Type B pancreatic cell (in vitro differentiated cells): Measurements from ENCODE around the gene VEPH1. TPM values are rescaled to one million over a fixed set of nuclear protein-coding genes. Genes with fewer than 3 reads are reported as not detected.

Experiments
- DNase-seq: peaks from one replicate; pipeline ENCODE4 v3.0.0; 2021; ENCODE audit warnings: mixed read lengths; ENCODE audit not compliant: unreplicated experiment; ENCODE audit errors: extremely low spot score
- H3K27ac Mint-ChIP-seq: 2 replicates; pipeline ENCODE4 v1.8.0; 2021; ENCODE audit warnings: mild to moderate bottlenecking, mixed read lengths
- H3K27me3 Mint-ChIP-seq: 2 replicates; pipeline ENCODE4 v1.8.0; 2021; ENCODE audit warnings: mixed read lengths
- H3K36me3 Mint-ChIP-seq: 2 replicates; pipeline ENCODE4 v1.8.0; 2021; ENCODE audit warnings: mixed read lengths
- H3K4me1 Mint-ChIP-seq: one replicate; pipeline ENCODE4 v1.8.0; 2021; ENCODE audit warnings: mixed read lengths; ENCODE audit not compliant: unreplicated experiment
- H3K4me3 Mint-ChIP-seq: 2 replicates; pipeline ENCODE4 v1.8.0; 2021; ENCODE audit warnings: mild to moderate bottlenecking, mixed read lengths
- H3K9me3 Mint-ChIP-seq: 2 replicates; pipeline ENCODE4 v1.8.0; 2021; ENCODE audit warnings: mixed read lengths
- total RNA-seq: library from RNA; stranded (reverse); gene quantifications from 2 replicates; pipeline ENCODE4 v1.2.1, GENCODE V29; 2021; ENCODE audit warnings: low replicate concordance
- TF ChIP-seq, protein P1 (sequence below): fragments of 200-600 bp; sonication (generic); conservative IDR thresholded peaks from 2 replicates; pipeline ENCODE4 v1.5.0; 2021; ENCODE audit warnings: antibody characterized with exemption, mild to moderate bottlenecking

Gene VEPH1
- total RNA-seq, 1 donor from 2014 or later, result 5.9 TPM

DNA sequence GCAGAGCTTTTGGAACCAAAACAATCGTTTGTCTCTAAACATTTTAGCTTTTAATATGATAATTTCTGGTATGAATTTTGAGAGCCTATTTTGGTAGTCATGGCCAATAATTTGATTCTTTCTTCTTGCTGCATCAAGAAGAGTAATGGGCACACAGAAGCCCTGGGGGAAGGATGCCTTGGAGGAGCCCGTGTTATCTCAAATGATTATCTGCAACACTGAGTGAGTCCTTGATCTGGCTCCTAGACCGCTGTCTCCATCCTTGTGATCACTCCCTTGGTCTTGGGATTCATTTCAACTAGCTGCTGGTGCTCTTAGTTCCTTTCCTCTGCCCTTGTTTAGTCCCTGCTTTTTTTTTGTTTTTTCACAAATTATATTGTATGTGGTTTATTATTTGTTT is 265.3 kb downstream of the VEPH1 start:
- H3K27ac Mint-ChIP-seq, result no peak overlapping the region
- peaks cover 3% of the 10 kb centered on the region for H3K4me1 Mint-ChIP-seq
- no peaks in the 10 kb centered on the region for H3K36me3 Mint-ChIP-seq
- H3K9me3 Mint-ChIP-seq, result no peaks in the 10 kb centered on the region
- H3K27me3 Mint-ChIP-seq, result peaks cover 2% of the 10 kb centered on the region
- no peak overlapping the region for H3K4me3 Mint-ChIP-seq
- TF ChIP-seq, protein P1, sequence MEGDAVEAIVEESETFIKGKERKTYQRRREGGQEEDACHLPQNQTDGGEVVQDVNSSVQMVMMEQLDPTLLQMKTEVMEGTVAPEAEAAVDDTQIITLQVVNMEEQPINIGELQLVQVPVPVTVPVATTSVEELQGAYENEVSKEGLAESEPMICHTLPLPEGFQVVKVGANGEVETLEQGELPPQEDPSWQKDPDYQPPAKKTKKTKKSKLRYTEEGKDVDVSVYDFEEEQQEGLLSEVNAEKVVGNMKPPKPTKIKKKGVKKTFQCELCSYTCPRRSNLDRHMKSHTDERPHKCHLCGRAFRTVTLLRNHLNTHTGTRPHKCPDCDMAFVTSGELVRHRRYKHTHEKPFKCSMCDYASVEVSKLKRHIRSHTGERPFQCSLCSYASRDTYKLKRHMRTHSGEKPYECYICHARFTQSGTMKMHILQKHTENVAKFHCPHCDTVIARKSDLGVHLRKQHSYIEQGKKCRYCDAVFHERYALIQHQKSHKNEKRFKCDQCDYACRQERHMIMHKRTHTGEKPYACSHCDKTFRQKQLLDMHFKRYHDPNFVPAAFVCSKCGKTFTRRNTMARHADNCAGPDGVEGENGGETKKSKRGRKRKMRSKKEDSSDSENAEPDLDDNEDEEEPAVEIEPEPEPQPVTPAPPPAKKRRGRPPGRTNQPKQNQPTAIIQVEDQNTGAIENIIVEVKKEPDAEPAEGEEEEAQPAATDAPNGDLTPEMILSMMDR, result no peak
- no peak for DNase-seq

DNA sequence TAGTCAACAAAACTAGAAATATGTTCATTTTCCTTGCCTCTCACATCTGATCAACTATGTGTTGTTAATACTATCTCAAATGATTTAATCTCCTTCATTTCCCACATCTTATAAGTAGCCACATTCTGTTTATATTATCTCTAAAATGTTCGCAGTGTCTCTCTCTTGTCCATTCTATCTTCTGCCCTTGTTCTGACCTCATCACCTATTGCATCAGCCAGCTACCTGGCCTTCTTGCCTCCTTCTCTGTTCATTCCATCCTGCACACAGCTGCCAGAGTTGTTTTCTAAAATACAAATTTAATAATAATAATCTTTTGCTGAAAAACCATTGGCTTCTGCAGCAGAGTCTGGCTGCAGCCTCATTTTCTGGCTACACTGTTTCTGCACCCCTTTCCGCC is 267.9 kb downstream of the VEPH1 start:
- Mint-ChIP-seq H3K36me3 (no peaks in the 10 kb centered on the region), H3K4me1 (peaks cover 3% of the 10 kb centered on the region), H3K27ac (no peak overlapping the region), H3K27me3 (peaks cover 2% of the 10 kb centered on the region), H3K4me3 (no peak overlapping the region), H3K9me3 (no peaks in the 10 kb centered on the region)
- no peak for DNase-seq
- TF ChIP-seq, protein P1, result no peak

DNA sequence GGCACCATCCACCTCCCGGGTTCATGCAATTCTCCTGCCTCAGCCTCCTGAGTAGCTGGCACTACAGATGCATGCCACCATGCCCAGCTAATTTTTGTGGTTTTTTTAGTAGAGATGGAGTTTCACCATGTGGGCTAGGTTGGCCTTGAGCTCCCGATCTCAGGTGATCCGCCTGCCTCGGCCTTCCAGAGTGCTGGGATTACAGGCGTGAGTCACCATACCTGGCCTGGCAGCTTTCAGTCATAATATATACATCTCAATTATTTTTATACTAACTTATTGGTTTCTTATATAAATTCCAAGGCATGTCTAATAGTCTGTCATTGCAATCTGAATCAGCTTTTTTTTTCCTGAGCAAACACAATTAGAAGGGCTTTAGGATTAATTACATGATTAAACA is 269.3 kb downstream of the VEPH1 start:
- TF ChIP-seq, protein P1, result no peak
- H3K9me3 Mint-ChIP-seq, result no peaks in the 10 kb centered on the region
- DNase-seq, result no peak
- H3K27ac Mint-ChIP-seq, result no peak overlapping the region
- no peaks in the 10 kb centered on the region for H3K4me1 Mint-ChIP-seq
- H3K36me3 Mint-ChIP-seq, result no peaks in the 10 kb centered on the region
- no peaks in the 10 kb centered on the region for H3K27me3 Mint-ChIP-seq
- no peak overlapping the region for H3K4me3 Mint-ChIP-seq

DNA sequence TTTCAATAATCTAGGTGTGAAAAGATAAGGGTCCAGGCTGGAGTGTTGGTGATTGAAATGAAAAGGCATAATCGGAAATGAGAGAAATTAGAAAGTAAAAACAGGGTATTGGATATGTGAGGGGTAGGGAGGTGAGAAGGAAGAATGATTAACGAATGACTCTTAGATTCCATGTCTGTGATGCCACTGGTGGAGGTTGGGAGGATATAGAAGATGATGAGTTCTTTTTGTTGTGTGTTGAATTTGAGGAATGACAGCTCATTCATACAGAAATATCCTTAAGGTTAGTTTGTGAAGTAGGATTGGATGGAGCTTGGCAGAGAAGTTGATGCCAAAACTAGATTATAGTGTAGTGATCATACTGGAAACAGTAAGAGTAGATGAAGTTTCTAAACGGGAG is 271.1 kb downstream of the VEPH1 start:
- no peak for DNase-seq
- H3K27me3 Mint-ChIP-seq, result no peaks in the 10 kb centered on the region
- no peak overlapping the region for H3K27ac Mint-ChIP-seq
- TF ChIP-seq, protein P1, result no peak
- no peak overlapping the region for H3K4me3 Mint-ChIP-seq
- no peaks in the 10 kb centered on the region for H3K36me3 Mint-ChIP-seq
- H3K4me1 Mint-ChIP-seq, result no peaks in the 10 kb centered on the region
- no peaks in the 10 kb centered on the region for H3K9me3 Mint-ChIP-seq

DNA sequence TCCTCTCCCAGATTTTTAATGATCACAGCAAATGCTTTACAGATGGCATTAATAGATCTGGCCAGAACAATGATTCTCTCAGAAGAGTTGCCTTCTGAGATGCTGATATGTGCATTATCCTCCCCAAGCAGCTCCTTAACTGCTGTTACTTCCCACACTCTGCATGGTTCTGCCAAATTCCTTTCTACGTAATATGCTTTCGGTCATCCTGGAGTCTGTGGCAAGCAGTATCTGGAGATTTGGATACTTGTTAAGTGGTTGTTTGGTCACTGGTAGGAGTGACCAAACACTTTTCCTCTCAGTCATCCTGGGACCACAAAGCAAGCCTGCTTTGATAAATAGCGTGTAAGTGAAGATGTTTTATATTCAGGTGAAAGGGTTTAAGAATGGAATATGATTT is 272.1 kb downstream of the VEPH1 start:
- Mint-ChIP-seq H3K9me3 (no peaks in the 10 kb centered on the region), H3K36me3 (no peaks in the 10 kb centered on the region), H3K27ac (no peak overlapping the region), H3K27me3 (no peaks in the 10 kb centered on the region), H3K4me3 (no peak overlapping the region), H3K4me1 (no peaks in the 10 kb centered on the region)
- TF ChIP-seq, protein P1, result no peak
- DNase-seq, result no peak
